Nephron progenitor cell (in vitro differentiated cells): ENCODE data around the gene EGLN2.
"Not testable (repeated sequence)": the region's sequence is repeated elsewhere in the genome, so short reads cannot be mapped to it uniquely, and the experiment has no call there.

Experiments used
- DNase-seq: peaks from one replicate; pipeline ENCODE4 v3.0.0; 2021
- H3K27ac Mint-ChIP-seq: 2 replicates; pipeline ENCODE4 v1.8.0; 2021; ENCODE audit warnings: mild to moderate bottlenecking, moderate library complexity, mixed read lengths
- H3K27me3 Mint-ChIP-seq: 2 replicates; pipeline ENCODE4 v1.8.0; 2021; ENCODE audit warnings: mild to moderate bottlenecking, low read depth, mixed read lengths; ENCODE audit not compliant: poor library complexity
- H3K36me3 Mint-ChIP-seq: 2 replicates; pipeline ENCODE4 v1.8.0; 2021; ENCODE audit warnings: low read depth, mixed read lengths
- H3K4me1 Mint-ChIP-seq: 2 replicates; pipeline ENCODE4 v1.8.0; 2021; ENCODE audit warnings: mixed read lengths
- H3K4me3 Mint-ChIP-seq: 2 replicates; pipeline ENCODE4 v1.8.0; 2021; ENCODE audit warnings: mild to moderate bottlenecking, moderate library complexity, mixed read lengths
- H3K9me3 Mint-ChIP-seq: 2 replicates; pipeline ENCODE4 v1.8.0; 2021; ENCODE audit warnings: mild to moderate bottlenecking, moderate library complexity, mixed read lengths
- TF ChIP-seq, protein P1 (sequence below): fragments of 200-600 bp; sonication (generic); IDR thresholded peaks from 2 replicates; pipeline ENCODE4 v1.5.0; 2021; ENCODE audit warnings: antibody characterized with exemption

EGLN2 gene

DNA sequence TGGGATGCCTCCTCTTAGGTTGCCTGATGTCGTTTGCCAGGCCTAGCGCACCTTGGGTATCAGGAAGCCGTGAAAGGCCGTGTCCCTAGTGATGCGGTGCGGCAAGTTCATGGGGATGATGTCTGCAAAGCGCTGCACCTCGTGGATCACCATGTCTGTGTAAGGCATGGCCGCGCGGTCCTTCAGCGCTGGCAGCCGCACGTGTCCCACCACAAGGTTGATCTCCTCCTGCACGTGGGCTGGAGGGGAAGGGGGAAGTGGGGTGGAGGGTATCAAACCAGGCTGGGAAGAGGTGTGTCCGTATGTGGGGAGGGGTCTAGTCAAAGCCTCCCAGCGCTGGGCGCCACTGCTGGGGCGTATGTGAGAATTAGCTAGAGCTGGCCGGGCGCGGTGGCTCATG is 23.2 kb downstream of the EGLN2 start:
- Mint-ChIP-seq H3K4me3 (no peak overlapping the region), H3K27me3 (peaks cover 23% of the 10 kb centered on the region), H3K9me3 (peaks cover 4% of the 10 kb centered on the region), H3K27ac (peak overlapping the region; percentile 71), H3K4me1 (peaks cover 30% of the 10 kb centered on the region), H3K36me3 (peaks cover 7% of the 10 kb centered on the region)
- DNase-seq = no peak
- TF ChIP-seq, protein P1, sequence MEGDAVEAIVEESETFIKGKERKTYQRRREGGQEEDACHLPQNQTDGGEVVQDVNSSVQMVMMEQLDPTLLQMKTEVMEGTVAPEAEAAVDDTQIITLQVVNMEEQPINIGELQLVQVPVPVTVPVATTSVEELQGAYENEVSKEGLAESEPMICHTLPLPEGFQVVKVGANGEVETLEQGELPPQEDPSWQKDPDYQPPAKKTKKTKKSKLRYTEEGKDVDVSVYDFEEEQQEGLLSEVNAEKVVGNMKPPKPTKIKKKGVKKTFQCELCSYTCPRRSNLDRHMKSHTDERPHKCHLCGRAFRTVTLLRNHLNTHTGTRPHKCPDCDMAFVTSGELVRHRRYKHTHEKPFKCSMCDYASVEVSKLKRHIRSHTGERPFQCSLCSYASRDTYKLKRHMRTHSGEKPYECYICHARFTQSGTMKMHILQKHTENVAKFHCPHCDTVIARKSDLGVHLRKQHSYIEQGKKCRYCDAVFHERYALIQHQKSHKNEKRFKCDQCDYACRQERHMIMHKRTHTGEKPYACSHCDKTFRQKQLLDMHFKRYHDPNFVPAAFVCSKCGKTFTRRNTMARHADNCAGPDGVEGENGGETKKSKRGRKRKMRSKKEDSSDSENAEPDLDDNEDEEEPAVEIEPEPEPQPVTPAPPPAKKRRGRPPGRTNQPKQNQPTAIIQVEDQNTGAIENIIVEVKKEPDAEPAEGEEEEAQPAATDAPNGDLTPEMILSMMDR = no peak

DNA sequence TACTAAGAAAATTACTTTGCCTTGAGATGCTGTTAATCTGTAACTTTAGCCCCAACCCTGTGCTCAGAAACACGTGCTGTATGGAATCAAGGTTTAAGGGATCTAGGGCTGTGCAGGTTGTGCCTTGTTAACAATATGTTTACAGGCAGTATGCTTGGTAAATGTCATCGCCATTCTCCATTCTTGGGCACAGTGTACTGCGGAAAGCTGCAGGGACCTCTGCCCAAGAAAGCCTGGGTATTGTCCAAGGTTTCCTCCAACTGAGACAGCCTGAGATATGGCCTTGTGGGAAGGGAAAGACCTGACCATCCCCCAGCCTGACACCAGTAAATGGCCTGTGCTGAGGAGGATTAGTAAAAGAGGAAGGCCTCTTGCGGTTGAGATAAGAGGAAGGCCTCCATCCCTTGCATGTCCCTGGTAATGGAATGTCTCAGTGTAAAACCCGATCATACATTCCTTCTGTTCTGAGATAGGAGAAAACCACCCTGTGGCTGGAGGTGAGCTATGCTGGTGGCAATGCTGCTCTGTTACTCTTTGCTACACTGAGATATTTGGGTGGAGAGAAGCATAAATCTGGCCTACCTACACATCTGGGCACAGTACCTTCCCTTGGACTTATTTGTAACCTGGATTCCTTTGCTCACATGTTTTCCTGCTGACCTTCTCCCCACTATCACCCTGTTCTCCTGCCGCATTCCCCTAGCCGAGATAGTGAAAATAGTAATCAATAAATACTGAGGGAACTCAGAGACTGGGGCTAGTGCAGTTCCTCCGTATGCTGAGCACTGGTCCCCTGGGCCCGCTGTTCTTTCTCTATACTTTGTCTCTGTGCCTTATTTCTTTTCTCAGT is 23.9 kb downstream of the EGLN2 start:
- not testable (repeated sequence) for H3K4me3 Mint-ChIP-seq, H3K9me3 Mint-ChIP-seq, DNase-seq
- H3K36me3 Mint-ChIP-seq = peaks cover 14% of the 10 kb centered on the region
- peak overlapping the region; percentile 13 for H3K27ac Mint-ChIP-seq
- H3K27me3 Mint-ChIP-seq = peaks cover 15% of the 10 kb centered on the region
- H3K4me1 Mint-ChIP-seq = peaks cover 30% of the 10 kb centered on the region

DNA sequence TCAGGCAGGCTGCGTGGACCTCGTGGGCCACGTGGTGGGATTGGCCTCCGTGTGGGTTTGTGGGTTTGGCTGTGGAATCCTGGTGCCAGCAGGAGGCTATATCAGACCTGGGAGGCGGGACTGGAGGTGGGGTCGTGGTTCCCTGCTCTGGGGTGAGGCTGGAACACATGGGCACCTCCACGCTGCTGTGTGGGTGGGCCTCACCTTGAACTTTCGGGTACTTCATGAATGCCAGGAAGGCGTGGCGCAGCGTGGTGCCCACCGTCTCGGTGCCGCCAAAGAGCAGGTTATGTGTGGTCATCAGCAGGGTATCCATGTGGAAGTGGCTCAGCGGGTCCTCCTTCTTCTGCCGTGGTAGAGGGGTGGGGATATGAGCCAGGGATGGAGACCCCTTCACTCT is 25.9 kb downstream of the EGLN2 start:
- Mint-ChIP-seq H3K36me3 (peaks cover 28% of the 10 kb centered on the region), H3K4me1 (peaks cover 22% of the 10 kb centered on the region)
- H3K4me3 Mint-ChIP-seq, H3K27ac Mint-ChIP-seq, DNase-seq, H3K27me3 Mint-ChIP-seq, H3K9me3 Mint-ChIP-seq: not testable (repeated sequence)

DNA sequence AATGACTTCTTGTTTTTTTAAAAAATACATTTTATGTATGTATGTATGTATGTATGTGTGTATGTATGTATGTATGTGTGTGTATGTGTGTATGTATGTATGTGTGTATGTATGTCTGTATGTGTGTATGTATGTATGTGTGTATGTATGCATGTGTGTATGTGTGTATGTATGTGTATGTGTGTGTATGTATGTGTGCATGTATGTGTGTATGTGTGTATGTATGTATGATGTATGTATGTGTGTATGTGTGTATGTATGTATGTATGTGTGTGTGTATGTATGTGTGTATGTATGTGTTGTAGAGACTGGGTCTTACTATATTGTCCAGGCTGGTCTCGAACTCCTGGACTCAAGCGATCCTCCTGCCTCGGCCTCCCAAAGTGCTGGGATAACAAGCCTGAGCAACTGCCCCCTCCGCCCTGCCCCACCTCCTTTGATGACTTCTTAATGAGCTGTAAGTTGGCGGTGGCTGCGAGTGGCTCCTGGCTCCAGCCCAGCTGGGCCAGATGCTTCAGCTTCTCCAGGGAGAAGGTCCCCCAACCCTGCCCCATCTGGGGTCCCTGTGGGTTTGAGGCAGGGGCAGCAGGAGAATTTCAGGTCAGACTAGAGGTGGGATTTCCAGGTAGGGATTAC is 26.6 kb downstream of the EGLN2 start:
- not testable (repeated sequence) for H3K9me3 Mint-ChIP-seq, DNase-seq, H3K4me3 Mint-ChIP-seq, H3K27me3 Mint-ChIP-seq
- Mint-ChIP-seq H3K36me3 (peaks cover 28% of the 10 kb centered on the region), H3K27ac (peak overlapping the region; percentile 48), H3K4me1 (peaks cover 22% of the 10 kb centered on the region)

DNA sequence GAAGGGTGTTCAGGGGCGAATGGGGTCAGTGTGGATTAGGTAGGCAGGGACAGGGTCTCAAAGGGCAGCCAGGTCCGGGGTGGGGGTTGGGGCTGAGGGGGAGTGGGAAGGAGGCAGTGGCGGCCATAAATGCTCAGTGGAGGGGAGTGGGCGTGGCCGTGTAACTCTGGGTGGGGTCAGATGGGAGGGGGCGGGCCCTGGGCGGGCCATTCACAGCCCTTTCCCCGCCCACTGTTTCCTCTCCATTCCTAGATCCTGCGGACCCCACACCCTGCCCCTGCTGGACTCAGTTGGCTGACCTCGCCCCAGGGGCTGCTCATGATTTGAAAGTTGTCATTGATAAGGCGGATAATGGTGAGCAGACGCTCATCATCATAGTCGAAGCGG is 27.3 kb downstream of the EGLN2 start:
- DNase-seq, H3K9me3 Mint-ChIP-seq, H3K27ac Mint-ChIP-seq, H3K27me3 Mint-ChIP-seq, H3K4me3 Mint-ChIP-seq: not testable (repeated sequence)
- Mint-ChIP-seq H3K36me3 (peaks cover 28% of the 10 kb centered on the region), H3K4me1 (peaks cover 22% of the 10 kb centered on the region)

DNA sequence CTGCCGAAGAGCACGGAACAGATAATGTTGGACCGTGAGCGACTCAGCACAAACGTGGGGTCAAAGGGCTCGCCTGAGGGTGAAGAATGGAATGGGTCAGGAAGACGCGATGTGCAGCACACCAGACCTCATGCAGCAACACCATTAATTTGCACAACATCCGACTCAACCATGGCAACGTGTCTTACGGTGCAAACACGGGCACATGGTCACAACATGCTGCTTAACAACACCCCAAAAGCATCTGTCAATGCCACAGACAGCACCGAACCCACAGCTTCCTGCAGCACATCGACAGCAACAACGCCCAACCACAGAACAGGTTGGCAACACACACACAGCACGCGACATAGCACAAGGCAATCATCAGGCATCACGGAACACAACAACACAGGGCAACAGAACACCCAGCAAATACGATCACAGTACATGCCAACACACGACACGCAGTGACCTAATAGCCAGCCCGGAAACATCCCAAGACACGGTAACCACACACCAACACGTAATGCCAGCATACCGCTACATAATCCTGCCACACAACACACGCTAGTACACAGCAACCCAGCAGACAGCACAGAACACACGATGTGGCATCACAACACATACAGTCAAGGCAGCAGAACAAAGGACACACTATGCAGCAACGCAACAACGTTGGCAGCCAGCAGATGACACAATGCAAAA is 27.9 kb downstream of the EGLN2 start:
- peaks cover 22% of the 10 kb centered on the region for H3K4me1 Mint-ChIP-seq
- peaks cover 28% of the 10 kb centered on the region for H3K36me3 Mint-ChIP-seq
- not testable (repeated sequence) for H3K27ac Mint-ChIP-seq, H3K4me3 Mint-ChIP-seq, H3K27me3 Mint-ChIP-seq, H3K9me3 Mint-ChIP-seq, DNase-seq

DNA sequence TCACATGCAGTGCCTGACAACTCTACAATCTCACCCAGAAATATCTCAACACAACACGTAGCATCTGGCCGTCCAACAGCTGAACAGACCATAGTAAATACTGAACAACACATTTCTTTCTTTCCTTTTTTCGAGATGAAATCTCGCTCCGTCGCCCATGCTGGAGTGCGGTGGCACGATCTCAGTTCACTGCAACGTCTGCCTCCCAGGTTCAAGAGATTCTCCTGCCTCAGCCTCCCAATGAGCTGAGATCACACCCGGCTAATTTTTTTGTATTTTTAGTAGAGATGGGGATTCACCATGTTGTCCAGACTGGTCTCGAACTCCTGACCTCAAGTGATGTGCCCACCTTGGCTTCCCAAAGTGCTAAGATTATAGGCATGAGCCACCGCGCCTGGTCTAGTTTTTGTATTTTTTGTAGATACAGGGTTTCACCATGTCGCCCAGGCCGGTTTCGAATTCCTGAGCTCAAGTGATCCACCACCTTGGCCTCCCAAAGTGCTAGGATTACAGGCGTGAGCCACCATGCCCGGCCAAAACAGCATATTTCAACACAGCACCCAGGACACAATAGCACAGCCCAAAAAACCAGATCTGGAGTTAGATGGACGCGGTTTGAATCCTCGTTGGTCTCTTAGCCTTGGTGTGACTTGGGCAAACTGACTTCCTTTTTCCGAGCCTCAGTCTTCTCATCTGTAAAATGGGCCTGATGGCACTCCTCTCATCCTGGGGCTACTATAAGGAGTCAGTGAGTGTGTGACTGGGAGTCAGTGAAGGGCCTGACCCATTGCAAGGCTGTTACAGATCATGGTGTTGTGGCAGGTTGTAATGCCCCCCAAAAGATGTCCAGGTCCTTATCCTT is 28.6 kb downstream of the EGLN2 start:
- peaks cover 10% of the 10 kb centered on the region for H3K27me3 Mint-ChIP-seq
- TF ChIP-seq, protein P1 = no peak
- H3K27ac Mint-ChIP-seq = no peak overlapping the region
- H3K4me1 Mint-ChIP-seq = peaks cover 16% of the 10 kb centered on the region
- peaks cover 28% of the 10 kb centered on the region for H3K36me3 Mint-ChIP-seq
- H3K9me3 Mint-ChIP-seq = peaks cover 4% of the 10 kb centered on the region
- no peak for DNase-seq
- H3K4me3 Mint-ChIP-seq = no peak overlapping the region

DNA sequence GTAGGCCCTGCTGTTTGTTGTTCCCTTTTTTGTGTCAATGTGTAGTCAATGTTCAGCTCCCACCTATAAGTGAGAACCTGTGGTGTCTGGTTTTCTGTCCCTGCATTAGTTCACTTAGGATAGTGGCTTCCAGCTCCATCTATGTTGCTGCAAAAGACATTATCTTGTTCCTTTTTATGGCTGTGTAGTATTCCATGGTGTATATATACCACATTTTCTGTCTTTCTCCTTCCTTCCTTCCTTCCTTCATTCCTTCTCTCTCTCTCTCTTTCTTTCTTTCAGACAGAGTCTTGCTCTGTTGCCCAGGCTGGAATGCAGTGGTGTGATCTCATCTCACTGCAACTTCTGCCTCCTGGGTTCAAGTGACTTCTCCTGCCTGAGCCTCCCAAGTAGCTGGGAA is 30.2 kb downstream of the EGLN2 start:
- TF ChIP-seq, protein P1 = no peak
- no peak overlapping the region for H3K27ac Mint-ChIP-seq
- peaks cover 12% of the 10 kb centered on the region for H3K27me3 Mint-ChIP-seq
- no peak for DNase-seq
- H3K4me3 Mint-ChIP-seq = no peak overlapping the region
- H3K9me3 Mint-ChIP-seq = peaks cover 4% of the 10 kb centered on the region
- peaks cover 28% of the 10 kb centered on the region for H3K36me3 Mint-ChIP-seq
- no peaks in the 10 kb centered on the region for H3K4me1 Mint-ChIP-seq

DNA sequence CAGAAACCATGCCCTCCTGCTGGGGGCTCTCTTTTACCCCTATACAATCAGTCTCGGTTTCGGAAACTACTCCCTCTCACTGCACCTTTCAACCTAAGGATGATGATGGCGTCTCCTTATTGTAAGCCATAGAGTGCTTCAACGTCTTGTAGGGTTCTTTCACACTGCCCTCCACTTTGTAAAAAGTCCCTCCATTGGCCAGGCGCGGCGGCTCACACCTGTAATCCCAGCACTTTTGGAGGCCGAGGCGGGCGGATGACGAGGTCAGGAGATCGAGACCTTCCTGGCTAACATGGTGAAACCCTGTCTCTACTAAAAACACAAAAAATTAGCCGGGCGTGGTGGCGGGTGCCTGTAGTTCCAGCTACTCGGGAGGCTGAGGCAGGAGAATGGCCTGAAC is 31.8 kb downstream of the EGLN2 start:
- H3K9me3 Mint-ChIP-seq = not testable (repeated sequence)

More for the DNA sequence above, 31.8 kb downstream of the EGLN2 start:
- Mint-ChIP-seq H3K27me3 (peaks cover 13% of the 10 kb centered on the region), H3K36me3 (peaks cover 28% of the 10 kb centered on the region)
- H3K4me1 Mint-ChIP-seq, H3K27ac Mint-ChIP-seq, DNase-seq, H3K4me3 Mint-ChIP-seq: not testable (repeated sequence)
